Measurements from ENCODE around the gene TUBGCP3. TPM values are rescaled to one million over a fixed set of nuclear protein-coding genes. Genes with fewer than 3 reads are reported as not detected.

The TUBGCP3 gene
- total RNA-seq, 3 donors from 2014 or later (not counting 1 experiment from before 2014, with no cell fraction given) = 43.0 to 57.9 (median 53.6) TPM

DNA sequence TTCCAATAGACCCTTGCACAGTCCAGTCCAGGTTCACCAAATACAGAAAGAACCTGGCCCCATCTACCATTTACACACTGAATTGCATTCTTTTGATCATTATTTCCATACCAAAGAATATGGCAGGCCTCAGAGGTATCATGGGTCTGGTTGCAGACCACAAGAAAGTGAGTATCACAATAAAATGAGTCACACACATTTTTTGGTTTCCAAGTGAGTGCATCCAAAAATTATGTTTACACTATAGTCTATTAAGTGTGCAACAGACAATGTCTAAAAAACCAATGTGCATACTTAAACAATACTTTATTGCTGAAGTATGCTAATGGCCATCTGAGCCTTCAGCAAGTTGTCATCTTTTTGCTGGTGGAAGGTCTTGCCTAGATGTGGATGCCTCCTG lies 106.5 kb downstream of the TUBGCP3 start:
- H3K4me1 Mint-ChIP-seq = no peaks in the 10 kb centered on the region
- no peaks in the 10 kb centered on the region for H3K36me3 Mint-ChIP-seq
- no peaks in the 10 kb centered on the region for H3K27me3 Mint-ChIP-seq (ENCODE audit: low read depth in 2 of 2)
- H3K9me3 Mint-ChIP-seq = no peaks in the 10 kb centered on the region
- Histone ChIP-seq H3K9me3 (ENCODE audit: control insufficient read depth, insufficient read depth, low read length) (no peaks in the 10 kb centered on the region), H3K27ac (ENCODE audit: low read length) (no peak overlapping the region), H3K4me1 (ENCODE audit: control insufficient read depth, insufficient read depth, low read length) (no peaks in the 10 kb centered on the region), H3K4me3 (ENCODE audit: low read length) (no peak overlapping the region), H3K27me3 (ENCODE audit: control insufficient read depth, insufficient read depth, low read length) (no peaks in the 10 kb centered on the region), H3K36me3 (ENCODE audit: control insufficient read depth, insufficient read depth, low read length) (peaks cover 3% of the 10 kb centered on the region)
- DNase-seq = no peak
- H3K27ac Mint-ChIP-seq = no peak overlapping the region
- intact Hi-C loops (cut with micrococcal nuclease) = no loop called here
- ATAC-seq = no peak
- TF ChIP-seq, protein P1, sequence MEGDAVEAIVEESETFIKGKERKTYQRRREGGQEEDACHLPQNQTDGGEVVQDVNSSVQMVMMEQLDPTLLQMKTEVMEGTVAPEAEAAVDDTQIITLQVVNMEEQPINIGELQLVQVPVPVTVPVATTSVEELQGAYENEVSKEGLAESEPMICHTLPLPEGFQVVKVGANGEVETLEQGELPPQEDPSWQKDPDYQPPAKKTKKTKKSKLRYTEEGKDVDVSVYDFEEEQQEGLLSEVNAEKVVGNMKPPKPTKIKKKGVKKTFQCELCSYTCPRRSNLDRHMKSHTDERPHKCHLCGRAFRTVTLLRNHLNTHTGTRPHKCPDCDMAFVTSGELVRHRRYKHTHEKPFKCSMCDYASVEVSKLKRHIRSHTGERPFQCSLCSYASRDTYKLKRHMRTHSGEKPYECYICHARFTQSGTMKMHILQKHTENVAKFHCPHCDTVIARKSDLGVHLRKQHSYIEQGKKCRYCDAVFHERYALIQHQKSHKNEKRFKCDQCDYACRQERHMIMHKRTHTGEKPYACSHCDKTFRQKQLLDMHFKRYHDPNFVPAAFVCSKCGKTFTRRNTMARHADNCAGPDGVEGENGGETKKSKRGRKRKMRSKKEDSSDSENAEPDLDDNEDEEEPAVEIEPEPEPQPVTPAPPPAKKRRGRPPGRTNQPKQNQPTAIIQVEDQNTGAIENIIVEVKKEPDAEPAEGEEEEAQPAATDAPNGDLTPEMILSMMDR (IDR thresholded peaks at IDR 0.05) = no peak
- H3K4me3 Mint-ChIP-seq = no peak overlapping the region

DNA sequence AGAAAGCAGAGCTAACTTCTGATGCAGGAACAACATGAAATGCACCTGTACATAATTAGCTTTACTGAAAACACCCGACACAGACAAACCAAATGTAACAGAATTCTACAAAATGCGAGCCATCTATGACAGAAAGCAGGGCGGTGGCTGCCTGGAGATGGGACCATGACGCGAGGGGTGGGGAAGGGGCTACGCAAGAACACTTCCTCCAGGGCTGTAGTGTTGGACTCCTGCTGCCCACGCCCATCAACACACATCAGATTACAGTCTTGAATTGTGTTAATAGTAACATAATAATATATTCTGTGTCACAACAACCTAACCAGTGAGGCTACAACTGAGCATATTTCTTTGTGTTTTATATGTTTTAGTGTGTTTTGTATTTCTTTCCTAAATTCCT lies 108.6 kb downstream of the TUBGCP3 start:
- Mint-ChIP-seq H3K4me3 (no peak overlapping the region), H3K9me3 (no peaks in the 10 kb centered on the region), H3K36me3 (no peaks in the 10 kb centered on the region), H3K27me3 (ENCODE audit: low read depth in 2 of 2) (no peaks in the 10 kb centered on the region), H3K27ac (no peak overlapping the region), H3K4me1 (no peaks in the 10 kb centered on the region)
- no peak for DNase-seq
- Histone ChIP-seq H3K4me1 (ENCODE audit: control insufficient read depth, insufficient read depth, low read length) (no peaks in the 10 kb centered on the region), H3K9me3 (ENCODE audit: control insufficient read depth, insufficient read depth, low read length) (no peaks in the 10 kb centered on the region), H3K27me3 (ENCODE audit: control insufficient read depth, insufficient read depth, low read length) (no peaks in the 10 kb centered on the region), H3K36me3 (ENCODE audit: control insufficient read depth, insufficient read depth, low read length) (no peaks in the 10 kb centered on the region), H3K4me3 (ENCODE audit: low read length) (no peak overlapping the region), H3K27ac (ENCODE audit: low read length) (no peak overlapping the region)
- WGBS (ENCODE audit: insufficient coverage) = 100% methylated on average over 5 of the region's 7 CpGs
- TF ChIP-seq, protein P1 (IDR thresholded peaks at IDR 0.05) = no peak
- no peak for ATAC-seq
- intact Hi-C loops (cut with micrococcal nuclease) = no loop called here

DNA sequence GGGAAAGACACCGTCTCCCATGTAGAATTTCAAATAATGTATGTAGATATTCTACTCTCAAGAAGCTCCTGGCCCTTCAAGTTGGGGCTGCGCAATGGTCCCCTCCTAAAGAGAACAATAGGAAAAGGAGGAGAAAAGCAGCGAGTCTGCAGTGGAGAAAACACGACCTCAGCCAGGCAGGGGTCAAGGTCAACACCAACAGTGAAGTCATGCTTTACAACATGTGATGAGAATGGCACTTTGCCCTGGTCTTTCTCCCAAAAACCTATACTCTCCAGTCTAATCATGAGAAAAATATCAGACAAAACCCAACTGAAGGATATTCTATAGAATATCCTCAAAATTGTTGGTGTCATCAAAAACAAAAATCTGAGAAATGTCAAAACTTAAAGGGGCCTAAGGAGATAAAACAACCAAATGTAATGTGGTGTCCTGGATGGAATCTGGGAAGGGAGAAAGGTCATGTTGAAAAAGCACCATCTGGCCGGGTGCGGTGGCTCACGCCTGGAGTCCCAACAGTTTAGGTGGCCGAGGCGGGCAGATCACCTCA lies 110.8 kb downstream of the TUBGCP3 start:
- Histone ChIP-seq H3K9me3 (ENCODE audit: control insufficient read depth, insufficient read depth, low read length) (no peaks in the 10 kb centered on the region), H3K27me3 (ENCODE audit: control insufficient read depth, insufficient read depth, low read length) (no peaks in the 10 kb centered on the region), H3K36me3 (ENCODE audit: control insufficient read depth, insufficient read depth, low read length) (no peaks in the 10 kb centered on the region), H3K4me1 (ENCODE audit: control insufficient read depth, insufficient read depth, low read length) (no peaks in the 10 kb centered on the region), H3K4me3 (ENCODE audit: low read length) (no peak overlapping the region), H3K27ac (ENCODE audit: low read length) (no peak overlapping the region)
- WGBS (ENCODE audit: insufficient coverage) = 92% methylated on average over 8 of the region's 9 CpGs
- Mint-ChIP-seq H3K4me1 (no peaks in the 10 kb centered on the region), H3K27ac (no peak overlapping the region), H3K27me3 (ENCODE audit: low read depth in 2 of 2) (no peaks in the 10 kb centered on the region), H3K36me3 (no peaks in the 10 kb centered on the region), H3K9me3 (no peaks in the 10 kb centered on the region), H3K4me3 (no peak overlapping the region)
- ATAC-seq (no peak), DNase-seq (no peak)
- TF ChIP-seq, protein P1 (IDR thresholded peaks at IDR 0.05) = no peak
- intact Hi-C loops (cut with micrococcal nuclease) = no loop called here

DNA sequence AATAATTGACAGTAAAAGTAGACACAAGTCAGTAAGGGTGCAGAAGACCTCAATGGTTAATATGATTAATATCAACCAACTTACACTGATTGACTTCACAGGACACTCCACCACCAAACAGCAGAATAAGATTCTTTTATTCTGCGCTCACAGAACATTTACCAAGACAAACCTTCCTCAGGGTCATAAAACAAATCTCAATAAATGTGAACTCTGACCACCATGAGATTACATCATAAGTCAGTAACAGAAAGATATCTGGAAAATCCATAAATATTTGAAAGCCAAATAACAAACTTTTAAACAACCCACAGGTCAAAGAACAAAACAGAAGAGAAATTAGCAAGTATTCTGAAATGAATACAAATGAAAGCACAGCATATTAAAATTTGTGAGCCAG lies 112.1 kb downstream of the TUBGCP3 start:
- no peaks in the 10 kb centered on the region for H3K27me3 ChIP-seq (ENCODE audit: control insufficient read depth, insufficient read depth, low read length)
- Mint-ChIP-seq H3K27me3 (ENCODE audit: low read depth in 2 of 2) (no peaks in the 10 kb centered on the region), H3K9me3 (no peaks in the 10 kb centered on the region), H3K4me3 (no peak overlapping the region), H3K36me3 (no peaks in the 10 kb centered on the region), H3K4me1 (no peaks in the 10 kb centered on the region), H3K27ac (no peak overlapping the region)
- WGBS (ENCODE audit: insufficient coverage) = 88% methylated on average over 1 of the region's 1 CpG
- ATAC-seq (no peak), DNase-seq (no peak)
- H3K9me3 ChIP-seq (ENCODE audit: control insufficient read depth, insufficient read depth, low read length) = peaks cover 3% of the 10 kb centered on the region
- no peak overlapping the region for H3K4me3 ChIP-seq (ENCODE audit: low read length)
- H3K36me3 ChIP-seq (ENCODE audit: control insufficient read depth, insufficient read depth, low read length) = no peaks in the 10 kb centered on the region
- H3K27ac ChIP-seq (ENCODE audit: low read length) = no peak overlapping the region
- intact Hi-C loops (cut with micrococcal nuclease) = no loop called here
- TF ChIP-seq, protein P1 (IDR thresholded peaks at IDR 0.05) = no peak
- H3K4me1 ChIP-seq (ENCODE audit: control insufficient read depth, insufficient read depth, low read length) = no peaks in the 10 kb centered on the region
